ENCODE results near the gene SH3GL3.

The SH3GL3 gene

DNA sequence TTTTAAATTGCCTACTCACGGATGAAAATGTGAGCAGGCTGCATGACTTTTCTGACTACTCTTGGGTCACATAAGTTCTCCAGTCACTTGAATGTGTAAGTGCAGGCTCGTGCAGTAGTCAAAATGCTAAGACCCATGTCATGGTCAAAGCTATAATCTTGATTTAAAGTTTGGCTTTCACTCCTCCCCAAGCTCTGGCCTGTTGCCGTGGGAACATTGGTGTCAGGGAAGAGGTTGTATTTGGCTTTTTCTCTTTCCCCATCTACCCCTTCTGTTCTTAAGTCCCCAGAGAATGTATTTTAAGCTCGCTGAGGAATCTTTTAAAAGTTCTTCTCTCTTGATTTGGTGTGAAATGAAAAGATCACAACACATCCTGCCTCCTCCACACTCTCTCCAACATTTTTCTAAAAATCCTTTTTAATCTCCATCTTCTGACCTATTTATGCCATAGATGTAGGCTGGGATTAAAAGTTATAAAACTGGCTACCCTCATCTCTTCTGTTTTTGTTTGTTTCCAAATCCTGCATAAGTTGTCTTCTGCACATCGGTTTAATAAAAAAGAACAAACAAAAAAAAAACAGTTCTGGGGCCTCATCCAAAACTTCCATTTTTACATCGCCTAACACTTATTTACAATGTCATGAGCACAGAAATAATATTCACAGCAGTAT is 145.4 kb downstream of the SH3GL3 start:
- TF ChIP-seq TCF12 (IDR thresholded peaks at IDR 0.05; ENCODE audit: low read depth) (no peak), RAD21 (IDR thresholded peaks at IDR 0.05; ENCODE audit: low read depth) (no peak), FOXM1 (IDR thresholded peaks at IDR 0.05; ENCODE audit: borderline replicate concordance, low read depth) (no peak), REST (IDR thresholded peaks at IDR 0.05; ENCODE audit: low read depth) (no peak), MAX (IDR thresholded peaks at IDR 0.05) (no peak), CREB1 (IDR thresholded peaks at IDR 0.05; ENCODE audit: low read depth) (no peak), ZBTB7A (IDR thresholded peaks at IDR 0.05; ENCODE audit: low read depth) (no peak), TAF1 (IDR thresholded peaks at IDR 0.05; ENCODE audit: low read depth) (no peak), EGR1 (IDR thresholded peaks at IDR 0.05) (no peak)
- TF ChIP-seq, protein P1, sequence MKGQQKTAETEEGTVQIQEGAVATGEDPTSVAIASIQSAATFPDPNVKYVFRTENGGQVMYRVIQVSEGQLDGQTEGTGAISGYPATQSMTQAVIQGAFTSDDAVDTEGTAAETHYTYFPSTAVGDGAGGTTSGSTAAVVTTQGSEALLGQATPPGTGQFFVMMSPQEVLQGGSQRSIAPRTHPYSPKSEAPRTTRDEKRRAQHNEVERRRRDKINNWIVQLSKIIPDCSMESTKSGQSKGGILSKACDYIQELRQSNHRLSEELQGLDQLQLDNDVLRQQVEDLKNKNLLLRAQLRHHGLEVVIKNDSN (IDR thresholded peaks at IDR 0.05), result no peak

DNA sequence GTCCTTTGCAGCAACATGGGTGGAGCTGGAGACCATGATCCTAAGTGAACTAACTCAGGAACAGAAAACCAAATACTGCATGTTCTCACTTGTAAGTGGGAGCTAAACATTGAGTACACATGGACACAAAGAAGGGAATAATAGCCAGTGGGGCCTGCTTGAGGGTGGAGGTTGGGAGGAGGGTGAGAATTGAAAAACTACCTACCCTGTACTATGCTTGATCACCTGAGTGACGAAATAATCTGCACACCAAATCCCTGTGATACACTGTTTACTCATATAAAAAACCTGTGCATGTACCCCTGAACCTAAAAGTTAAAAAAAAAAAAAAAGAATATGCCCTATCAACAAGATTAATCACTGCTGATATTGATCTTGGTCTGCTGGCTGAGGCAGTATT is 148.1 kb downstream of the SH3GL3 start:
- TF ChIP-seq, protein P1 (IDR thresholded peaks at IDR 0.05), result no peak
- TF ChIP-seq ZBTB7A (IDR thresholded peaks at IDR 0.05; ENCODE audit: low read depth) (no peak), NFIC (IDR thresholded peaks at IDR 0.05) (no peak), MAX (IDR thresholded peaks at IDR 0.05) (no peak), TAF1 (IDR thresholded peaks at IDR 0.05; ENCODE audit: low read depth) (no peak), EGR1 (IDR thresholded peaks at IDR 0.05) (no peak), RAD21 (IDR thresholded peaks at IDR 0.05; ENCODE audit: low read depth) (no peak), TEAD4 (IDR thresholded peaks at IDR 0.05) (no peak), REST (IDR thresholded peaks at IDR 0.05; ENCODE audit: low read depth) (no peak), YY1 (IDR thresholded peaks at IDR 0.05; ENCODE audit: low read depth) (no peak), TCF12 (IDR thresholded peaks at IDR 0.05; ENCODE audit: low read depth) (no peak), CREB1 (IDR thresholded peaks at IDR 0.05; ENCODE audit: low read depth) (no peak), EP300 (IDR thresholded peaks at IDR 0.05; ENCODE audit: borderline replicate concordance) (no peak), CEBPB (IDR thresholded peaks at IDR 0.05) (no peak), FOXM1 (IDR thresholded peaks at IDR 0.05; ENCODE audit: borderline replicate concordance, low read depth) (no peak)

DNA sequence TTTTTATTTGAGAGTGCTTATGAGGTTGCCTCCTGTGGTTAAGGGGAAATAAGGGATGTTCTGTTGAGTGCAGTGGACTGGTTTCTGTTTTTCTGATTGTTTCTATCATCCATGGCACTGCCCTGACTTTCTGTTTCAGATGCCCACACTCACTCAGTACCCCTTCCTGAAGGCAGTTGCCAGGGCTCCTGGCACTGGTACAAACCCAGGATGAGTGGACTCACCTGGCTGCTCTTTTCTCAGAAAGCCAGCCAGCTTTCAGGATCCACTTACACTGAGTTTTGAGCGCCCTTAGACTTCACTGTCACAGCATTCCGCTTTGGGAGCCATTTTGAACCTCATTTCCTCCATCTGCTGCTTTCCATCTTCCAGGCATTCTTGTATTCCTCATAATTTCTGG is 150.9 kb downstream of the SH3GL3 start:
- TF ChIP-seq TEAD4 (IDR thresholded peaks at IDR 0.05) (no peak), YY1 (IDR thresholded peaks at IDR 0.05; ENCODE audit: low read depth) (no peak), NFIC (IDR thresholded peaks at IDR 0.05) (no peak), EGR1 (IDR thresholded peaks at IDR 0.05) (no peak), REST (IDR thresholded peaks at IDR 0.05; ENCODE audit: low read depth) (no peak)

GRCh38 chr15:83602021-83602420 is 154.9 kb downstream of the SH3GL3 start:
- TF ChIP-seq ZBTB7A (IDR thresholded peaks at IDR 0.05; ENCODE audit: low read depth) (no peak), MAX (IDR thresholded peaks at IDR 0.05) (no peak), TEAD4 (IDR thresholded peaks at IDR 0.05) (no peak), TAF1 (IDR thresholded peaks at IDR 0.05; ENCODE audit: low read depth) (no peak), EGR1 (IDR thresholded peaks at IDR 0.05) (no peak), EP300 (IDR thresholded peaks at IDR 0.05; ENCODE audit: borderline replicate concordance) (no peak), RAD21 (IDR thresholded peaks at IDR 0.05; ENCODE audit: low read depth) (no peak), REST (IDR thresholded peaks at IDR 0.05; ENCODE audit: low read depth) (no peak)

Data from Ishikawa (cell line).